ENCODE measurements around the gene LIMS3.
"Not testable (repeated sequence)": the region's sequence is repeated elsewhere in the genome, so short reads cannot be mapped to it uniquely, and the experiment has no call there.

The LIMS3 gene

GRCh38 chr2:109913911-109914310 lies 15.4 kb downstream of the LIMS3 start:
- H3K36me3 Mint-ChIP-seq, H3K27me3 Mint-ChIP-seq, H3K4me3 Mint-ChIP-seq, ATAC-seq, H3K4me1 Mint-ChIP-seq, H3K9me3 Mint-ChIP-seq, H3K27ac Mint-ChIP-seq: not testable (repeated sequence)

GRCh38 chr2:109914552-109914951 lies 16.1 kb downstream of the LIMS3 start:
- not testable (repeated sequence) for ATAC-seq, H3K9me3 Mint-ChIP-seq, H3K27ac Mint-ChIP-seq, H3K4me3 Mint-ChIP-seq, H3K27me3 Mint-ChIP-seq, H3K4me1 Mint-ChIP-seq, H3K36me3 Mint-ChIP-seq

GRCh38 chr2:109915830-109916229 lies 17.3 kb downstream of the LIMS3 start:
- not testable (repeated sequence) for ATAC-seq, H3K9me3 Mint-ChIP-seq, H3K27me3 Mint-ChIP-seq, H3K27ac Mint-ChIP-seq, H3K4me1 Mint-ChIP-seq, H3K36me3 Mint-ChIP-seq, H3K4me3 Mint-ChIP-seq

- not testable (repeated sequence) for H3K36me3 Mint-ChIP-seq, ATAC-seq, H3K4me3 Mint-ChIP-seq, H3K4me1 Mint-ChIP-seq, H3K27ac Mint-ChIP-seq, H3K9me3 Mint-ChIP-seq, H3K27me3 Mint-ChIP-seq
These were observed 21.7 kb downstream of the LIMS3 start for GRCh38 chr2:109920162-109920561.

GRCh38 chr2:109921543-109922384 lies 23.3 kb downstream of the LIMS3 start:
- not testable (repeated sequence) for H3K27ac Mint-ChIP-seq, H3K9me3 Mint-ChIP-seq, H3K27me3 Mint-ChIP-seq, H3K4me3 Mint-ChIP-seq, ATAC-seq, H3K4me1 Mint-ChIP-seq, H3K36me3 Mint-ChIP-seq

GRCh38 chr2:109924481-109924880 lies 26.0 kb downstream of the LIMS3 start:
- not testable (repeated sequence) for H3K27ac Mint-ChIP-seq, H3K4me1 Mint-ChIP-seq, H3K27me3 Mint-ChIP-seq, H3K36me3 Mint-ChIP-seq, H3K4me3 Mint-ChIP-seq, H3K9me3 Mint-ChIP-seq, ATAC-seq

- not testable (repeated sequence) for H3K9me3 Mint-ChIP-seq, H3K4me3 Mint-ChIP-seq, H3K36me3 Mint-ChIP-seq, H3K4me1 Mint-ChIP-seq, H3K27ac Mint-ChIP-seq, ATAC-seq, H3K27me3 Mint-ChIP-seq
These were observed 29.3 kb downstream of the LIMS3 start for GRCh38 chr2:109927803-109928202.

- not testable (repeated sequence) for H3K36me3 Mint-ChIP-seq, H3K4me1 Mint-ChIP-seq, H3K27me3 Mint-ChIP-seq, H3K27ac Mint-ChIP-seq, ATAC-seq, H3K4me3 Mint-ChIP-seq, H3K9me3 Mint-ChIP-seq
These were observed 30.7 kb downstream of the LIMS3 start for GRCh38 chr2:109929222-109929621.

GRCh38 chr2:109936534-109936933 lies 38.0 kb downstream of the LIMS3 start:
- H3K4me3 Mint-ChIP-seq, H3K4me1 Mint-ChIP-seq, ATAC-seq, H3K27me3 Mint-ChIP-seq, H3K9me3 Mint-ChIP-seq, H3K27ac Mint-ChIP-seq, H3K36me3 Mint-ChIP-seq: not testable (repeated sequence)

- H3K4me3 Mint-ChIP-seq, ATAC-seq, H3K36me3 Mint-ChIP-seq, H3K27me3 Mint-ChIP-seq, H3K4me1 Mint-ChIP-seq, H3K9me3 Mint-ChIP-seq, H3K27ac Mint-ChIP-seq: not testable (repeated sequence)
These were observed 46.9 kb downstream of the LIMS3 start for GRCh38 chr2:109945362-109945761.

- not testable (repeated sequence) for H3K4me1 Mint-ChIP-seq, H3K9me3 Mint-ChIP-seq, H3K4me3 Mint-ChIP-seq, H3K27me3 Mint-ChIP-seq, H3K27ac Mint-ChIP-seq, H3K36me3 Mint-ChIP-seq, ATAC-seq
These were observed 48.9 kb downstream of the LIMS3 start for GRCh38 chr2:109947262-109947958.

- H3K9me3 Mint-ChIP-seq, H3K27ac Mint-ChIP-seq, H3K36me3 Mint-ChIP-seq, ATAC-seq, H3K4me3 Mint-ChIP-seq, H3K4me1 Mint-ChIP-seq, H3K27me3 Mint-ChIP-seq: not testable (repeated sequence)
These were observed 49.6 kb downstream of the LIMS3 start for GRCh38 chr2:109947959-109948520.

- not testable (repeated sequence) for H3K36me3 Mint-ChIP-seq, H3K9me3 Mint-ChIP-seq, H3K4me3 Mint-ChIP-seq, H3K4me1 Mint-ChIP-seq, H3K27me3 Mint-ChIP-seq, ATAC-seq, H3K27ac Mint-ChIP-seq
These were observed 51.8 kb downstream of the LIMS3 start for GRCh38 chr2:109950146-109950843.

GRCh38 chr2:109963942-109964341 lies 65.5 kb downstream of the LIMS3 start:
- not testable (repeated sequence) for H3K4me1 Mint-ChIP-seq, H3K36me3 Mint-ChIP-seq, H3K9me3 Mint-ChIP-seq, ATAC-seq, H3K27me3 Mint-ChIP-seq, H3K4me3 Mint-ChIP-seq, H3K27ac Mint-ChIP-seq

GRCh38 chr2:109965482-109965881 lies 67.0 kb downstream of the LIMS3 start:
- H3K27me3 Mint-ChIP-seq, H3K36me3 Mint-ChIP-seq, H3K9me3 Mint-ChIP-seq, ATAC-seq, H3K4me3 Mint-ChIP-seq, H3K27ac Mint-ChIP-seq, H3K4me1 Mint-ChIP-seq: not testable (repeated sequence)

Measured in stimulated activated memory B cell treated with anti-CD40 and anti-IgM and Interleukin-4, amounts not matched to agents 10 μg/mL and 1 μg/mL and 100 μg/mL, for 72 hours (primary cell).